NCI-H748 (cell line): ENCODE measurements around the gene PELO.
"Not testable (repeated sequence)": the region's sequence is repeated elsewhere in the genome, so short reads cannot be mapped to it uniquely, and the experiment has no call there.

Experiments
- DNase-seq: peaks from one replicate; lab custom pipeline; 2025; ENCODE audit not compliant: unreplicated experiment; lab: John Stamatoyannopoulos, UW

PELO gene

GRCh38 chr5:52787600-52788504, at the start of gene PELO, which contains the start of gene ITGA1:
Gene PELO (plus strand): TSS chr5:52787916. CDS start chr5:52800395, 12,479 bp downstream.
Gene ITGA1 (plus strand): TSS chr5:52787916. CDS start chr5:52788354, 438 bp downstream.
- peak; percentile 87 for DNase-seq

- DNase-seq = no peak
Observed at GRCh38 chr5:52738095-52738506, 49.6 kb upstream of the PELO start.

GRCh38 chr5:52740007-52740406, 47.7 kb upstream of the PELO start:
- DNase-seq = no peak

GRCh38 chr5:52743012-52743411, 44.7 kb upstream of the PELO start:
- DNase-seq = no peak

GRCh38 chr5:52743529-52743928, 44.2 kb upstream of the PELO start:
- DNase-seq = no peak

GRCh38 chr5:52743970-52744369, 43.7 kb upstream of the PELO start:
- DNase-seq = no peak

- DNase-seq = not testable (repeated sequence)
Observed at GRCh38 chr5:52744867-52745458, 42.8 kb upstream of the PELO start.

- no peak for DNase-seq
Observed at GRCh38 chr5:52746539-52746938, 41.2 kb upstream of the PELO start.

GRCh38 chr5:52748590-52748989, 39.1 kb upstream of the PELO start:
- DNase-seq = no peak

GRCh38 chr5:52749666-52750065, 38.0 kb upstream of the PELO start:
- no peak for DNase-seq

- no peak for DNase-seq
Observed at GRCh38 chr5:52751137-52751536, 36.6 kb upstream of the PELO start.

GRCh38 chr5:52754051-52754450, 33.7 kb upstream of the PELO start:
- DNase-seq = no peak

- no peak for DNase-seq
Observed at GRCh38 chr5:52757527-52757926, 30.2 kb upstream of the PELO start.

- no peak for DNase-seq
Observed at GRCh38 chr5:52758014-52758413, 29.7 kb upstream of the PELO start.

GRCh38 chr5:52759331-52759730, 28.4 kb upstream of the PELO start:
- no peak for DNase-seq

GRCh38 chr5:52760695-52761366, 26.9 kb upstream of the PELO start:
- no peak for DNase-seq

- DNase-seq = no peak
Observed at GRCh38 chr5:52767217-52767743, 20.4 kb upstream of the PELO start.

- DNase-seq = no peak
Observed at GRCh38 chr5:52767766-52768480, 19.8 kb upstream of the PELO start.

GRCh38 chr5:52769061-52769460, 18.7 kb upstream of the PELO start:
- no peak for DNase-seq

- DNase-seq = no peak
Observed at GRCh38 chr5:52770287-52770939, 17.3 kb upstream of the PELO start.
